Sigmoid colon (tissue), 3 donors: Measurements from ENCODE around the gene STK17B.

Experiments used
- POLR2A ChIP-seq, 2 donors: fragments of 450-650 bp; IDR thresholded peaks; one replicate each; pipeline ENCODE4 v1.6.1; 2016; ENCODE audit warnings: antibody characterized with exemption in 2 of 2, mild to moderate bottlenecking in 2 of 2, moderate library complexity in 2 of 2
- TF ChIP-seq, protein P1 (sequence below), 4 experiments: fragments of 450-650 bp in 3 of 4; fragments of 200-600 bp in 1 of 4; IDR thresholded peaks; one replicate each; pipeline ENCODE4 v1.5.1; 2016 to 2019; ENCODE audit warnings: antibody characterized with exemption in 4 of 4, mild to moderate bottlenecking in 3 of 4, moderate library complexity in 2 of 4

DNA sequence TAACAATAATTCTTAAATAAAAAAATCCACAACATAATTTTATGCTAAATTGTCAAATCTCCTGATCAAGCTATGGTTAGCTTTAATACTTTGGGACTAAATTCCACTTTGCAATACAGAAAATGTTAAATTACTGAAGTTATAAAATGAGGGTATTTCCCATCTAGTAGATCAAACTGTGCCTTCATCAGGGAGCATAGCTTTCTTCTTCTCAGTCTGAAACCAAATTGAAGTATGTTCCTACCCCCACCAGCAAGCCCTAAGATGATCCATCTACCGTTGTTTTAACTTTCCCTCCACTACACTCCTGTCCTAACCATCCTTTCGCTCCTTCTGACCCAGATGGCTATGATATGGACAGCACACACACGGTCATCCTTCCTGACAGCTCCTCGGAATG lies 24.4 kb upstream of the STK17B start:
- TF ChIP-seq, protein P1, sequence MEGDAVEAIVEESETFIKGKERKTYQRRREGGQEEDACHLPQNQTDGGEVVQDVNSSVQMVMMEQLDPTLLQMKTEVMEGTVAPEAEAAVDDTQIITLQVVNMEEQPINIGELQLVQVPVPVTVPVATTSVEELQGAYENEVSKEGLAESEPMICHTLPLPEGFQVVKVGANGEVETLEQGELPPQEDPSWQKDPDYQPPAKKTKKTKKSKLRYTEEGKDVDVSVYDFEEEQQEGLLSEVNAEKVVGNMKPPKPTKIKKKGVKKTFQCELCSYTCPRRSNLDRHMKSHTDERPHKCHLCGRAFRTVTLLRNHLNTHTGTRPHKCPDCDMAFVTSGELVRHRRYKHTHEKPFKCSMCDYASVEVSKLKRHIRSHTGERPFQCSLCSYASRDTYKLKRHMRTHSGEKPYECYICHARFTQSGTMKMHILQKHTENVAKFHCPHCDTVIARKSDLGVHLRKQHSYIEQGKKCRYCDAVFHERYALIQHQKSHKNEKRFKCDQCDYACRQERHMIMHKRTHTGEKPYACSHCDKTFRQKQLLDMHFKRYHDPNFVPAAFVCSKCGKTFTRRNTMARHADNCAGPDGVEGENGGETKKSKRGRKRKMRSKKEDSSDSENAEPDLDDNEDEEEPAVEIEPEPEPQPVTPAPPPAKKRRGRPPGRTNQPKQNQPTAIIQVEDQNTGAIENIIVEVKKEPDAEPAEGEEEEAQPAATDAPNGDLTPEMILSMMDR (IDR thresholded peaks at IDR 0.05), result no peak
- TF ChIP-seq POLR2A (IDR thresholded peaks at IDR 0.05), result no peak
